HG03565 (cell line): ENCODE data around the gene ADGRB2.

ENCODE experiments used
- ATAC-seq: cut with Tn5 transposase; IDR thresholded peaks from one replicate; pipeline ENCODE4 v1.9.1; 2021; ENCODE audit warnings: mild to moderate bottlenecking, moderate library complexity; ENCODE audit not compliant: unreplicated experiment

Gene ADGRB2

GRCh38 chr1:31765516-31765915 lies 1.4 kb upstream of the ADGRB2 start:
- ATAC-seq: no peak

GRCh38 chr1:31765041-31765467 lies 914 bp upstream of the ADGRB2 start:
- ATAC-seq: no peak

GRCh38 chr1:31763671-31764311 lies 349 bp downstream of the ADGRB2 start:
- ATAC-seq: no peak

GRCh38 chr1:31762726-31763670 lies 1.1 kb downstream of the ADGRB2 start:
- ATAC-seq: no peak

GRCh38 chr1:31762323-31762722 lies 1.8 kb downstream of the ADGRB2 start:
- no peak for ATAC-seq

GRCh38 chr1:31761883-31762282 lies 2.3 kb downstream of the ADGRB2 start:
- no peak for ATAC-seq

- ATAC-seq: no peak
These were observed 3.4 kb downstream of the ADGRB2 start for GRCh38 chr1:31760471-31761470.

- no peak for ATAC-seq
These were observed 4.7 kb downstream of the ADGRB2 start for GRCh38 chr1:31759298-31760023.

- ATAC-seq: no peak
These were observed 5.3 kb downstream of the ADGRB2 start for GRCh38 chr1:31758823-31759222.

GRCh38 chr1:31757989-31758388 lies 6.2 kb downstream of the ADGRB2 start:
- ATAC-seq: no peak

GRCh38 chr1:31757204-31757679 lies 6.9 kb downstream of the ADGRB2 start:
- ATAC-seq: no peak

- ATAC-seq: no peak
These were observed 7.6 kb downstream of the ADGRB2 start for GRCh38 chr1:31756578-31756977.

GRCh38 chr1:31755850-31756492 lies 8.2 kb downstream of the ADGRB2 start:
- ATAC-seq: no peak

GRCh38 chr1:31755197-31755611 lies 8.9 kb downstream of the ADGRB2 start:
- no peak for ATAC-seq

- no peak for ATAC-seq
These were observed 9.7 kb downstream of the ADGRB2 start for GRCh38 chr1:31754397-31754796.

GRCh38 chr1:31753707-31754349 lies 10.3 kb downstream of the ADGRB2 start:
- no peak for ATAC-seq

GRCh38 chr1:31752952-31753475 lies 11.1 kb downstream of the ADGRB2 start:
- no peak for ATAC-seq

- no peak for ATAC-seq
These were observed 11.9 kb downstream of the ADGRB2 start for GRCh38 chr1:31752258-31752657.

GRCh38 chr1:31751822-31752241 lies 12.3 kb downstream of the ADGRB2 start:
- ATAC-seq: no peak
